ENCODE measurements around the gene UBALD2. TPM values are rescaled to one million over a fixed set of nuclear protein-coding genes. Genes with fewer than 3 reads are reported as not detected.
A peak's percentile ranks its signal among the peaks of the same experiment; 100 is the strongest.
"Not testable (repeated sequence)": the region's sequence is repeated elsewhere in the genome, so short reads cannot be mapped to it uniquely, and the experiment has no call there.

The UBALD2 gene
- total and polyA plus RNA-seq, 2 donors (not counting 1 experiment from before 2014, with no cell fraction given) = 4.1 to 7.3 TPM

- H3K27ac ChIP-seq (ENCODE audit: insufficient read depth, low read length) = no peak overlapping the region
- no peak for DNase-seq (ENCODE audit: low read depth in 2 of 2)
- H3K4me3 ChIP-seq (replicated peaks in 1 of 4; ENCODE audit: control extremely low read depth in 1 of 4, insufficient read depth in 1 of 4, low read depth in 3 of 4, low read length in 4 of 4) = no peak overlapping the region
- H2AFZ ChIP-seq (ENCODE audit: low read length) = no peak overlapping the region
- H4K20me1 ChIP-seq (ENCODE audit: control insufficient read depth, extremely low read depth, insufficient read depth, low read length) = no peaks in the 10 kb centered on the region
- H3K9ac ChIP-seq (ENCODE audit: insufficient read depth, low read length) = no peak overlapping the region
- TF ChIP-seq EZH2 (IDR thresholded peaks at IDR 0.05; ENCODE audit: low read length, missing control alignments) = no peak
- TF ChIP-seq, protein P1, sequence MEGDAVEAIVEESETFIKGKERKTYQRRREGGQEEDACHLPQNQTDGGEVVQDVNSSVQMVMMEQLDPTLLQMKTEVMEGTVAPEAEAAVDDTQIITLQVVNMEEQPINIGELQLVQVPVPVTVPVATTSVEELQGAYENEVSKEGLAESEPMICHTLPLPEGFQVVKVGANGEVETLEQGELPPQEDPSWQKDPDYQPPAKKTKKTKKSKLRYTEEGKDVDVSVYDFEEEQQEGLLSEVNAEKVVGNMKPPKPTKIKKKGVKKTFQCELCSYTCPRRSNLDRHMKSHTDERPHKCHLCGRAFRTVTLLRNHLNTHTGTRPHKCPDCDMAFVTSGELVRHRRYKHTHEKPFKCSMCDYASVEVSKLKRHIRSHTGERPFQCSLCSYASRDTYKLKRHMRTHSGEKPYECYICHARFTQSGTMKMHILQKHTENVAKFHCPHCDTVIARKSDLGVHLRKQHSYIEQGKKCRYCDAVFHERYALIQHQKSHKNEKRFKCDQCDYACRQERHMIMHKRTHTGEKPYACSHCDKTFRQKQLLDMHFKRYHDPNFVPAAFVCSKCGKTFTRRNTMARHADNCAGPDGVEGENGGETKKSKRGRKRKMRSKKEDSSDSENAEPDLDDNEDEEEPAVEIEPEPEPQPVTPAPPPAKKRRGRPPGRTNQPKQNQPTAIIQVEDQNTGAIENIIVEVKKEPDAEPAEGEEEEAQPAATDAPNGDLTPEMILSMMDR (conservative IDR thresholded peaks at IDR 0.05 in 1 of 2, IDR thresholded peaks at IDR 0.05 in 1 of 2; ENCODE audit: low read depth in 1 of 2, low read length in 2 of 2) = no peak
- H3K9me3 ChIP-seq (ENCODE audit: control insufficient read depth, insufficient read depth, low read depth, low read length) = no peaks in the 10 kb centered on the region
- H3K4me2 ChIP-seq (ENCODE audit: extremely low read depth, insufficient read depth, low read length) = no peak overlapping the region
- H3K79me2 ChIP-seq (ENCODE audit: control insufficient read depth, insufficient read depth, low read length) = no peaks in the 10 kb centered on the region
- H3K4me1 ChIP-seq (ENCODE audit: control insufficient read depth, extremely low read depth, insufficient read depth, low read length) = peaks cover 8% of the 10 kb centered on the region
- no peaks in the 10 kb centered on the region for H3K36me3 ChIP-seq (ENCODE audit: control insufficient read depth, insufficient read depth, low read length)
- peaks cover 3% of the 10 kb centered on the region for H3K27me3 ChIP-seq (ENCODE audit: control insufficient read depth, insufficient read depth, low read length)
These were observed 15.0 kb upstream of the UBALD2 start for GRCh38 chr17:76250141-76250540.

DNA sequence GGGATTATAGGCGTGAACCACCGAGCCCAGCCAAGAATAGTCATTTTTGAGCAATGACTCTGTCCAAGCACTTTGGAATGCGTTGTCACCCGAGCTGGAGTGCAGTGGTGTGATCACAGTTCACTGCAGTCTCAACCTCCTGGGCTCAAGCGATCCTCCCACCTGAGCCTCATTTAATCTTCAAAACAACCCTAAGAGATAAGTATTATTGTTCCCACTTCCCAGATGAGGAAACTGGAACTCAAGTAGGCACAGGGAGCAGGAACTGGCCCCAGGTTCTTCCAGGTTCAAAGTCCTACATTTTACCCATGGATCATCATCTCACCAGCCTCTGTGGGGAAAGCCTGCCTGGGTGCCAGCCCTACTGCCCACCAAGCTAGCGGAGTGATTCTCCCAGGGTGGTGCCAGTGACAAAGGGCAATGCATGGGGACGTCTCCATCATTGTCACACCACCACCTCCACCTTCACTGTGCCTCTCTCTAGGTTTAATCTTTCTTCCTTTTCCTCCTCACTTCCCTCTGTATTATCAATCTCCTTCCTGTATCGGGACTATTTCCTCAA, 13.6 kb upstream of the UBALD2 start:
- no peak overlapping the region for H3K4me3 ChIP-seq (replicated peaks in 1 of 4; ENCODE audit: control extremely low read depth in 1 of 4, insufficient read depth in 1 of 4, low read depth in 3 of 4, low read length in 4 of 4)
- no peaks in the 10 kb centered on the region for H4K20me1 ChIP-seq (ENCODE audit: control insufficient read depth, extremely low read depth, insufficient read depth, low read length)
- H3K27me3 ChIP-seq (ENCODE audit: control insufficient read depth, insufficient read depth, low read length) = peaks cover under 1% of the 10 kb centered on the region
- no peaks in the 10 kb centered on the region for H3K9me3 ChIP-seq (ENCODE audit: control insufficient read depth, insufficient read depth, low read depth, low read length)
- no peak overlapping the region for H3K9ac ChIP-seq (ENCODE audit: insufficient read depth, low read length)
- no peak overlapping the region for H2AFZ ChIP-seq (ENCODE audit: low read length)
- H3K36me3 ChIP-seq (ENCODE audit: control insufficient read depth, insufficient read depth, low read length) = no peaks in the 10 kb centered on the region
- H3K4me1 ChIP-seq (ENCODE audit: control insufficient read depth, extremely low read depth, insufficient read depth, low read length) = peaks cover 8% of the 10 kb centered on the region
- no peak for DNase-seq (ENCODE audit: low read depth in 2 of 2)
- H3K4me2 ChIP-seq (ENCODE audit: extremely low read depth, insufficient read depth, low read length) = no peak overlapping the region
- no peaks in the 10 kb centered on the region for H3K79me2 ChIP-seq (ENCODE audit: control insufficient read depth, insufficient read depth, low read length)
- H3K27ac ChIP-seq (ENCODE audit: insufficient read depth, low read length) = peak overlapping the region; percentile 64
- TF ChIP-seq, protein P1 (conservative IDR thresholded peaks at IDR 0.05 in 1 of 2, IDR thresholded peaks at IDR 0.05 in 1 of 2; ENCODE audit: low read depth in 1 of 2, low read length in 2 of 2) = no peak
- no peak for TF ChIP-seq EZH2 (IDR thresholded peaks at IDR 0.05; ENCODE audit: low read length, missing control alignments)

GRCh38 chr17:76252040-76252954, 12.9 kb upstream of the UBALD2 start:
- TF ChIP-seq EZH2 (IDR thresholded peaks at IDR 0.05; ENCODE audit: low read length, missing control alignments) = no peak
- TF ChIP-seq, protein P1 (conservative IDR thresholded peaks at IDR 0.05 in 1 of 2, IDR thresholded peaks at IDR 0.05 in 1 of 2; ENCODE audit: low read depth in 1 of 2, low read length in 2 of 2) = no peak
- Histone ChIP-seq H3K27me3 (ENCODE audit: control insufficient read depth, insufficient read depth, low read length) (no peaks in the 10 kb centered on the region), H3K9me3 (ENCODE audit: control insufficient read depth, insufficient read depth, low read depth, low read length) (no peaks in the 10 kb centered on the region), H3K4me2 (ENCODE audit: extremely low read depth, insufficient read depth, low read length) (peak overlapping the region; percentile 2), H3K36me3 (ENCODE audit: control insufficient read depth, insufficient read depth, low read length) (no peaks in the 10 kb centered on the region), H3K4me3 (replicated peaks in 1 of 4; ENCODE audit: control extremely low read depth in 1 of 4, insufficient read depth in 1 of 4, low read depth in 3 of 4, low read length in 4 of 4) (no peak overlapping the region), H3K9ac (ENCODE audit: insufficient read depth, low read length) (no peak overlapping the region), H2AFZ (ENCODE audit: low read length) (no peak overlapping the region), H3K27ac (ENCODE audit: insufficient read depth, low read length) (peak overlapping the region; percentile 64), H3K79me2 (ENCODE audit: control insufficient read depth, insufficient read depth, low read length) (no peaks in the 10 kb centered on the region), H4K20me1 (ENCODE audit: control insufficient read depth, extremely low read depth, insufficient read depth, low read length) (no peaks in the 10 kb centered on the region), H3K4me1 (ENCODE audit: control insufficient read depth, extremely low read depth, insufficient read depth, low read length) (peaks cover 8% of the 10 kb centered on the region)
- peak; percentile 82 to 96 for DNase-seq (ENCODE audit: low read depth in 2 of 2)

DNA sequence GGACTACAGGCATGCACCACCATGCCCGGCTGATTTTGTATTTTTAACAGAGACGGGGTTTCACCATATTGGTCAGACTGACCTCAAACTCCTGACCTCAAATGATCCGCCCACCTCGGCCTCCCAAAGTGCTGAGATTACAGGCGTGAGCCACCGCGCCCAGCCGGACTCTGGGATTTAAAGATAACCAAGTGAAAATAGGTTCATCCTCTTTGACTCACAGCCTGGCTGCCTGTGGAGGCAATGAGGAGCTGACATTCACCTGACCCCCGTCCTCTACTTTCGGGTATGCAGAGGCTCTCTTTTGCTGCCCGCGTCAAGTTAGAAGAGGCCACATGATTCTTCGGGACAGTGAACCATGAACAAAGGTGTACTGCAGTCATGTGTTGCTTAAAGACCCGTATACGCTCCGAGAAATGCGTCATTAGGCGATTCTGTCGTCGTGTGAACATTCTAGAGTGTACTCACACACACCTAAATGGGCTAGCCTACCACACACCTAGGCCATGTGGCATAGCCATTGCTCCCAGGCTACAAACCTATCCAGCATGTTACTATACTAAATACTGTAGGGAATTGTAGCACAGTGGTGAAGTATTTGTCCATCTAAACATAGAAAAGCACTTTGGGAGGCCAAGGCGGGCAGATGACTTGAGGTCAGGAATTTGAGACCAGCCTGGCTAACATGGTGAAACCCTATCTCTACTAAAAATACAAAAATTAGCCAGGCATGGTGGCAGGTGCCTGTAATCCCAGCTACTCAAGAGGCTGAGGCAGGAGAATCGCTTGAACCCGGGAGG, 12.0 kb upstream of the UBALD2 start:
- not testable (repeated sequence) for H3K9ac ChIP-seq (ENCODE audit: insufficient read depth, low read length); H3K9me3 ChIP-seq (ENCODE audit: control insufficient read depth, insufficient read depth, low read depth, low read length); DNase-seq (ENCODE audit: low read depth in 2 of 2); H4K20me1 ChIP-seq (ENCODE audit: control insufficient read depth, extremely low read depth, insufficient read depth, low read length); H2AFZ ChIP-seq (ENCODE audit: low read length); H3K36me3 ChIP-seq (ENCODE audit: control insufficient read depth, insufficient read depth, low read length); H3K4me1 ChIP-seq (ENCODE audit: control insufficient read depth, extremely low read depth, insufficient read depth, low read length); H3K27me3 ChIP-seq (ENCODE audit: control insufficient read depth, insufficient read depth, low read length); H3K79me2 ChIP-seq (ENCODE audit: control insufficient read depth, insufficient read depth, low read length); H3K4me2 ChIP-seq (ENCODE audit: extremely low read depth, insufficient read depth, low read length); H3K4me3 ChIP-seq (replicated peaks in 1 of 4; ENCODE audit: control extremely low read depth in 1 of 4, insufficient read depth in 1 of 4, low read depth in 3 of 4, low read length in 4 of 4)
- H3K27ac ChIP-seq (ENCODE audit: insufficient read depth, low read length) = peak overlapping the region; percentile 64
